Measurements from ENCODE around the gene DAGLA. TPM values are rescaled to one million over a fixed set of nuclear protein-coding genes. Genes with fewer than 3 reads are reported as not detected.

DAGLA gene
- total RNA-seq, 4 donors from 2014 or later, result 1.1 to 3.2 (median 1.8) TPM

DNA sequence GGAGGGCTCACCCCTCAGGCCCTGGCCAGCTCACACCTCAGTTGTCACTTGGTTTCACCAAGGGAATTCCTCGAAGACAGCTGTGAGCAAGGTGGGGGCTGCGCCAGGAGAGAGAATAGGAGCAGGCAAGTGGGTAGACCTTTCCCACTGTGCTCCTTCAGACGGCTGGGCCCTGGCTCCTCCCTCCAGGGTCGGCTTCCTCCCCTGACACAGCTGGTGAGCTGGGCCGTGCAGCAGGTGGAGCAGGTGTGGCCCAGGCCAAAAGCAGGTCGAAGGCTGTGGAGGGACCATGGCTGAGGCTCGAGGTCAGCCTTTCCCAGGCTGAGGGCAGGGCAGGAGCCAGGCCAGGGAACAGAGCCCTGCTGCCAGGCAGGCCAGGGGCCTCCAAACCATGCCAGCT, 59.8 kb downstream of the DAGLA start:
- TF ChIP-seq, protein P1, sequence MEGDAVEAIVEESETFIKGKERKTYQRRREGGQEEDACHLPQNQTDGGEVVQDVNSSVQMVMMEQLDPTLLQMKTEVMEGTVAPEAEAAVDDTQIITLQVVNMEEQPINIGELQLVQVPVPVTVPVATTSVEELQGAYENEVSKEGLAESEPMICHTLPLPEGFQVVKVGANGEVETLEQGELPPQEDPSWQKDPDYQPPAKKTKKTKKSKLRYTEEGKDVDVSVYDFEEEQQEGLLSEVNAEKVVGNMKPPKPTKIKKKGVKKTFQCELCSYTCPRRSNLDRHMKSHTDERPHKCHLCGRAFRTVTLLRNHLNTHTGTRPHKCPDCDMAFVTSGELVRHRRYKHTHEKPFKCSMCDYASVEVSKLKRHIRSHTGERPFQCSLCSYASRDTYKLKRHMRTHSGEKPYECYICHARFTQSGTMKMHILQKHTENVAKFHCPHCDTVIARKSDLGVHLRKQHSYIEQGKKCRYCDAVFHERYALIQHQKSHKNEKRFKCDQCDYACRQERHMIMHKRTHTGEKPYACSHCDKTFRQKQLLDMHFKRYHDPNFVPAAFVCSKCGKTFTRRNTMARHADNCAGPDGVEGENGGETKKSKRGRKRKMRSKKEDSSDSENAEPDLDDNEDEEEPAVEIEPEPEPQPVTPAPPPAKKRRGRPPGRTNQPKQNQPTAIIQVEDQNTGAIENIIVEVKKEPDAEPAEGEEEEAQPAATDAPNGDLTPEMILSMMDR (IDR thresholded peaks at IDR 0.05; ENCODE audit: low read depth), result no peak

DNA sequence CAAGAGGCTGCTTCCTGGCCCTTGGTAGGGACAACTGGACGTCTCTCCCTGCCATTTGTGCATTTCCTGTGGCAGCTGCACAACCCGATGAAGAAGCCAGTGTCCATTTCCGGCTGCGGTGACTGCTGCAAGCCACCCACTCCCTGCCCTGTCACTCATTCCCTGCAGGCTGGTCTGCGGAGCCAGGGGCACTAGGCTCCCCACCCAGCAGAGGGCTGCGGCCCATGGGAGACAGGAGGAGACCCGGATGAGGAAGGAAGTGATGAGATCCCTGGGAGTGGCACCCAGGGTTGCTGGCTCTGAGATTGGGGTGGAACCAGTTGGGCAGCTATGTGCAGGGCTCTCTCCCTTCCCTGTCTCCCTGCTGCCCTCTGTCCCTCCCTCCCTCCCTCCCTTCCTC, 62.2 kb downstream of the DAGLA start:
- TF ChIP-seq, protein P1 (IDR thresholded peaks at IDR 0.05; ENCODE audit: low read depth), result no peak

DNA sequence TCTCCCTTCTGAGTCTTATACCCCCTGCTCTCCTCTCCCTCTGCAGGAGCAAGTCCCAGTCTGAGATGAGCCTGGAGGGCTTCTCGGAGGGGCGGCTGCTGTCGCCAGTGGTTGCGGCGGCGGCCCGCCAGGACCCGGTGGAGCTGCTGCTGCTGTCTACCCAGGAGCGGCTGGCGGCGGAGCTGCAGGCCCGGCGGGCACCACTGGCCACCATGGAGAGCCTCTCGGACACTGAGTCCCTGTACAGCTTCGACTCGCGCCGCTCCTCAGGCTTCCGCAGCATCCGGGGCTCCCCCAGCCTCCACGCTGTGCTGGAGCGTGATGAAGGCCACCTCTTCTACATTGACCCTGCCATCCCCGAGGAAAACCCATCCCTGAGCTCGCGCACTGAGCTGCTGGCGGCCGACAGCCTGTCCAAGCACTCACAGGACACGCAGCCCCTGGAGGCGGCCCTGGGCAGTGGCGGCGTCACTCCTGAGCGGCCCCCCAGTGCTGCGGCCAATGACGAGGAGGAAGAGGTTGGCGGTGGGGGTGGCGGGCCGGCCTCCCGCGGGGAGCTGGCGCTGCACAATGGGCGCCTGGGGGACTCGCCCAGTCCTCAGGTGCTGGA, 63.4 kb downstream of the DAGLA start:
- TF ChIP-seq, protein P1 (IDR thresholded peaks at IDR 0.05; ENCODE audit: low read depth), result no peak

DNA sequence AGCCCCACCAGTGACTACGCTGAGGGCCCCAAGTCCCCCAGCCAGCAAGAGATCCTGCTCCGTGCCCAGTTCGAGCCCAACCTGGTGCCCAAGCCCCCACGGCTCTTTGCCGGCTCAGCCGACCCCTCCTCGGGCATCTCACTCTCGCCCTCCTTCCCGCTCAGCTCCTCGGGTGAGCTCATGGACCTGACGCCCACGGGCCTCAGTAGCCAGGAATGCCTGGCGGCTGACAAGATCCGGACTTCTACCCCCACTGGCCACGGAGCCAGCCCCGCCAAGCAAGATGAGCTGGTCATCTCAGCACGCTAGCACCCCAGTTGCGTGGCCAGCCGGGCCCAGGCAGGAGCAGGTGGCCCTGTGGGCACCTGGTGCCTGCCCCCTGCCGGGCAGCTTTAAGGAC, 64.0 kb downstream of the DAGLA start:
- TF ChIP-seq, protein P1 (IDR thresholded peaks at IDR 0.05; ENCODE audit: low read depth), result no peak

DNA sequence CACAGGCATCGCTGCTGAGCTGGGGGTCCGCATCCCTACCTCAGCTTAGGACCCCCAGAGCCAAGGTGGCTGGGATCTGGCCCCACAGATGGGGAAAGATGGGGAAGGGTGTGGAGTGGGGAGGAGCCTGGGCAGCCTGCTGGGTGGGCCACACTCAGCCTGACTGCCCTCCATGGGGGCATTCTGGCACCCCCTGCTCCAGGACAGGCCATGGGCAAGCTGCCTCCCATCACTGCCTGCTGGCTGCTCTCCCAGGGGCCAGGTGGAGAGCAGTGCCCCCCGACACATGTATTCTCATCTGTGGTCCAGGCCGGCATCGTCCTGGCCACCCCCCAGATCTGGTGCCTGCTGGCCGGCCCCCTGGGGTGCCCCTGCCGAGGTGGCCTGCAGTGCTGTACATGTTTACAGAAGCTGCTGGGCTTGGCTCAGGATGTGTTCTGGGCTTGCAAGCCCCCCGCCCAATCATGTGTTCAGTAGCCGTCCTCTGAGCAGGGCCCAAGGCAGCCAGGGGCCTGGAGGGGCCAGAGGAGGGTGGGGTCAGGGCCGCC, 64.5 kb downstream of the DAGLA start:
- TF ChIP-seq, protein P1 (IDR thresholded peaks at IDR 0.05; ENCODE audit: low read depth), result no peak

DNA sequence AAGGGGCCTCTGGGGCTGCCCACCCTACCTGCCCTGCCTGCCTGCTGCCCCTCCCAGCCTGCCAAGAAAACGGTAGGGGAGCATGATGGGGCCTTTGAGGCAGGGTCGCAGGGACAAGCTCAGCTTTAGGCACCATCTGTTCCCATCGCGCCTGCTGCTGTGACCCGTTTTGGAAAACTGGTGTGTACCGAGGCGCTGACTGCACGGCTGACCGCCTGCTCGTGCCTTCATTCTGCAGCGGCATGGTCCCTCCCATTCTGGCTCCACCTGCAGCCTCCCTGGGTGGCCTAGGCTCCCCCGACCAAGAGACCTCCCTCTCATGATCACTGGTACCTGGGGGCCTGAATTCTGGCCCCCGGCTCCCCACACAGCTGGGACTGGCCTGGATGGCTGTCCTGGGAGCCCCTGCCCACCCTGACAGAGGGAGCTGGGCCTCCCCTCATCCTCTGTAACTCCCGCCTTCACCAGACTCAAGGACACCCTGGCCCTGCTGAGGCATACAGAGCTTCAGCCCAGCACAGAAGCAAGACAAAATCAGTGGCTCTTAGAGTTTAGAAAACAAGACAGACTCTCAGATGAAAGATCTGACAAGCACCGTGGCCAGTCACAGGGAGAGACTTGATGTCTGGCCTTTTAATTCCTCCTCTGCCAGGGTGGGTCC, 65.7 kb downstream of the DAGLA start:
- TF ChIP-seq, protein P1 (IDR thresholded peaks at IDR 0.05; ENCODE audit: low read depth), result no peak

DNA sequence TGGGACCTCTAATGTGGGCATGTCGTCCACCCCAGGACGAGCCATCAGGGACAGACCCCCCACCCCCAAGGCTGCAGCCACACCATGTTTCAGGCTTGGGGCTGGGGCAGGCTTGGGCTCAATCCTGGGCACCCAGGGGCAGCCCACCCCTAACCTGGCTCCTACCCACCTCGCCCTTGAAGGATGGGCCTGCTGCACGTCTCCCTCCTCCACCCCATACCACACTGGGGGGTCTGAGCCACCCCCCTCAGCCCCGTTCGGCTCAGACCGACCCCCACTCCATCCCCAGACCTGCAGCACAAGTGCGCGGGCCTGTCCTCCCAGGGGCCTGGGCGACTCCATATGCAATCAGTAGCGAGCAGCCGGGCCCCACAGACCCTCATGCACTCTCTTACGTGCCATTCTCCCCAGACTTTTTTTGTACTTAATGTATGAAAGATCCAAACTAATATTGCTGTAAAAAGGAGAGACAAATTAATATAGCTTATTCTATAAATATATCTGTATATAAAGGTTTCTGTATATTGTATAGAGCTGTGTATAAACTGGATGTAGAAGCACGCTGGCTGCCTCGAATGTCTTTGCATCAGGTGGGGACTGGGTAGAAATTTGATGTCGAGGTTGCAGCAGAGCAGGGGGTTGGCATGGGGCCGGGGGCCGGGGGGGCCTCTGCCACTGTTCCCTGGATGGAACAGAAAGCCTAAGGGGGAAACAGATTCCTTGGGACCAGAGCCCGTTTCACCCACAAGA, 66.4 kb downstream of the DAGLA start:
- TF ChIP-seq, protein P1 (IDR thresholded peaks at IDR 0.05; ENCODE audit: low read depth), result no peak

All from subcutaneous adipose tissue (tissue), 4 donors.